Right lobe of liver (tissue), 6 donors: ENCODE results near the gene ATP11B. TPM values are rescaled to one million over a fixed set of nuclear protein-coding genes. Genes with fewer than 3 reads are reported as not detected.
A peak's percentile ranks its signal among the peaks of the same experiment; 100 is the strongest.

Experiments used
- ATAC-seq, 4 donors: fragments of 200-7000 bp; cut with Tn5 transposase; one replicate each; pipeline ENCODE4 v1.9.1; 2020; ENCODE audit warnings: mild to moderate bottlenecking in 4 of 4, moderate library complexity in 4 of 4
- DNase-seq, 3 donors: peaks; one replicate each; pipeline ENCODE4 v3.0.0-alpha.2; 2020
- H3K27ac ChIP-seq, 3 donors: fragments of 200-600 bp; one replicate each; pipeline ENCODE4 v1.8.0; 2022
- H3K27me3 ChIP-seq, 2 donors: fragments of 200-600 bp; one replicate each; pipeline ENCODE4 v1.8.0; 2022
- H3K36me3 ChIP-seq, 4 donors: fragments of 200-600 bp; sonication (generic) in 1 of 4; one replicate each; pipeline versions ENCODE4 v1.5.1 to v1.8.0; 2017 to 2022; ENCODE audit warnings: control low read depth in 1 of 4
- H3K4me1 ChIP-seq, 4 donors: fragments of 200-600 bp; sonication (generic) in 1 of 4; one replicate each; pipeline versions ENCODE4 v1.5.1 to v1.8.0; 2017 to 2022; ENCODE audit warnings: control low read depth in 1 of 4
- H3K4me3 ChIP-seq, 3 donors: fragments of 200-600 bp; one replicate each; pipeline ENCODE4 v1.8.0; 2022
- H3K9me3 ChIP-seq, 4 donors: fragments of 200-600 bp; sonication (generic) in 1 of 4; one replicate each; pipeline versions ENCODE4 v1.5.1 to v1.8.0; 2017 to 2022; ENCODE audit warnings: control low read depth in 1 of 4
- POLR2A ChIP-seq: fragments of 450-650 bp; IDR thresholded peaks from one replicate; pipeline ENCODE4 v1.6.1; 2017; ENCODE audit warnings: antibody characterized with exemption, mild to moderate bottlenecking
- WGBS: methylation state at CpG from one replicate; pipeline ENCODE4 v1.1.6; 2018; ENCODE audit warnings: low coverage, low lambda C conversion rate; ENCODE audit not compliant: insufficient coverage; ENCODE audit errors: missing lambda C conversion rate; 5-methylcytosine and 5-hydroxymethylcytosine counted together
- intact Hi-C, 2 donors: fragments of 100-400 bp; cut with DNase I; formaldehyde crosslinking; loops; one replicate each; pipeline versions ENCODE4 v1.11.2 to v1.14.1; 2022
- total RNA-seq, 6 experiments: library from RNA; depleted of rRNA in 2 of 6; stranded (reverse); fragments of >200 nt in 2 of 6; fragmentation: NEBNext Ultra II Directional in 3 of 6; extraction: Animal tissue kit (Norgen Biotek cat#: 25700) in 3 of 6; gene quantifications; one replicate each; pipeline versions ENCODE4 v1.1.0 to v1.2.4, GENCODE V29; 2016 to 2023
- TF ChIP-seq, protein P1 (sequence below), 4 donors: fragments of 200-600 bp in 3 of 4; fragments of 450-650 bp in 1 of 4; IDR thresholded peaks; one replicate each; pipeline versions ENCODE4 v1.5.1 to v1.8.0; 2016 to 2022; ENCODE audit warnings: antibody characterized with exemption in 4 of 4, mild to moderate bottlenecking in 2 of 4
- donor health status: DM: no; HTN: yes; CAD: no.
- donor health status: DM: no; HTN: no; CAD: no.
- donor health status: DM: no; HTN: no; CAD: no.
- donor health status: DM: no; HTN: yes; CAD: no.
- donor health status: DM: no; HTN: yes; CAD: no.

The ATP11B gene
- total RNA-seq, 6 experiments from 2014 or later: 25.1 to 36.3 (median 27.8) TPM

DNA sequence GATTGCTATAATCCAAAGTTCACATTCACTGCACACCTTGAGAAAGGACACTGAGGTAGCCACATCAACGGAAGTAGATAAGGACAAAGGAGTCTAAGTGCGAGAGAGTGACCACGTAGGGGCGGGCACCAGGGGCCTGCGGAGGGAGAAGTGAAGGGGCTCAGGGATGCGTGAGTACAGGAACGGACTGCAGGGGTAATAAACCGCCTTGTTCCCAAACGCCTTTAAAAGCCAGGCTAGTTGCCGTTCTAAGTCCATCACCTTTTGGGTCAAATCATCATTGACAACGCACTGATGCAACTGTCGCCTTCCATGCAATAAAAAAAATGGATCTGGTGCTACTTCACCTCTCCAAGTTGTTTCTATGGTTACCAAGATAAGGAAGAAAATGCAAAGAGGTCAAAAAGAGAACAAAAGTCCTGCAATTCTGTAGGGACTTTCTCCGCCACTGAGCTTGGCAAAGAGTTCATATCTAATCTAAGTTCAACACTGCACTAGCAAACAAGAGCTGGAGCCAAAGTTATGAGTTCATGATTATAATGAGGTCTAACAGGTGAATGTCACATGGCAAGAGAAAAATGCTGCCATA, 32.6 kb upstream of the ATP11B start:
- Histone ChIP-seq H3K36me3 (no peaks in the 10 kb centered on the region), H3K27ac (no peak overlapping the region), H3K27me3 (no peaks in the 10 kb centered on the region), H3K4me3 (no peak overlapping the region), H3K4me1 (peaks cover 0 to 12% (median 0%) of the 10 kb centered on the region in 4 donors), H3K9me3 (no peaks in the 10 kb centered on the region)
- peak; percentile 77 to 98 (median 90) for ATAC-seq
- DNase-seq: no peak
- TF ChIP-seq, protein P1, sequence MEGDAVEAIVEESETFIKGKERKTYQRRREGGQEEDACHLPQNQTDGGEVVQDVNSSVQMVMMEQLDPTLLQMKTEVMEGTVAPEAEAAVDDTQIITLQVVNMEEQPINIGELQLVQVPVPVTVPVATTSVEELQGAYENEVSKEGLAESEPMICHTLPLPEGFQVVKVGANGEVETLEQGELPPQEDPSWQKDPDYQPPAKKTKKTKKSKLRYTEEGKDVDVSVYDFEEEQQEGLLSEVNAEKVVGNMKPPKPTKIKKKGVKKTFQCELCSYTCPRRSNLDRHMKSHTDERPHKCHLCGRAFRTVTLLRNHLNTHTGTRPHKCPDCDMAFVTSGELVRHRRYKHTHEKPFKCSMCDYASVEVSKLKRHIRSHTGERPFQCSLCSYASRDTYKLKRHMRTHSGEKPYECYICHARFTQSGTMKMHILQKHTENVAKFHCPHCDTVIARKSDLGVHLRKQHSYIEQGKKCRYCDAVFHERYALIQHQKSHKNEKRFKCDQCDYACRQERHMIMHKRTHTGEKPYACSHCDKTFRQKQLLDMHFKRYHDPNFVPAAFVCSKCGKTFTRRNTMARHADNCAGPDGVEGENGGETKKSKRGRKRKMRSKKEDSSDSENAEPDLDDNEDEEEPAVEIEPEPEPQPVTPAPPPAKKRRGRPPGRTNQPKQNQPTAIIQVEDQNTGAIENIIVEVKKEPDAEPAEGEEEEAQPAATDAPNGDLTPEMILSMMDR (IDR thresholded peaks at IDR 0.05): no peak
- no peak for TF ChIP-seq POLR2A
- WGBS: 30% methylated on average over 13 of the region's 13 CpGs
- intact Hi-C loops: no loop called here

DNA sequence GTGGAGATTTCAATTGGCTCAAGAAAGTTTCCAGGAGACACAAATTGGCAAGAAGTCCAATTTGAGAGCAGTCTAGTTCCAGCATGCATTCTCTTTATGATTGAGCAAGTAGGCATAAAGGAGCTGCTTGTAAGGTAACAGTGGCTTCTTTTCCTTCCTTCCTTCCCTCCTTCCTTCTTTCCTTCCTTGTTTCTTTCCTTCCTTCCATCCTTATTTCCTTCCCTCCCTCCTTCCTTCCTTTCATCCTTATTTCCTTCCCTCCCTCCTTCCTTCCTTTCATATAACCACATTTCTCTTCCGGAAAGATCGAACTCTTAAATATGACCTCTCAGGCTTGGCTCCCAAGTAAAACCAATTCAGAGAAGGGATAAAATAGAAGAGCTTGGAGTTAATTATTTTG, 29.4 kb upstream of the ATP11B start:
- no peak for ATAC-seq
- 26% methylated on average over 2 of the region's 2 CpGs for WGBS
- intact Hi-C loops: no loop called here
- Histone ChIP-seq H3K4me1 (peaks cover 0 to 12% (median 0%) of the 10 kb centered on the region in 4 donors), H3K27me3 (no peaks in the 10 kb centered on the region), H3K9me3 (no peaks in the 10 kb centered on the region), H3K4me3 (no peak overlapping the region), H3K27ac (no peak overlapping the region), H3K36me3 (no peaks in the 10 kb centered on the region)
- TF ChIP-seq, protein P1 (IDR thresholded peaks at IDR 0.05): no peak
- no peak for TF ChIP-seq POLR2A
- no peak for DNase-seq

DNA sequence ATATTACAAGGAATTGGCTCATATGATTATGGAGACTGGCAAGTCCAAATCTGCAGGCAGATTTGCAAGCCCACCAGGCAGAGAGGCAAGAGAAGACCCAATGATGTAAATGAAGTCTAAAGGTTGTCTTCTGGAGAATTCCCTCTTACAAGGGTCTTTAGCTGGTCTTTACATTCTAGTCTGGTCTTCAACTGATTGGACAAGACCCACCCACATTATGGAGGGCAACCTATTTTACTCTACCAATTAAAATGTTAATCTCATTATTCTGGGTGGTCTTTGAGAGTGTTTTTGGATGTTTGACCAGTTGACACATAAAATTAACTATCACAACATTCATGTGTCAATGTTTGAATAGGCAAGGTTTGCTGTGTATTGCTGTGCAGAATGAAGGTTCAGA, 28.0 kb upstream of the ATP11B start:
- ATAC-seq (no peak), DNase-seq (no peak)
- H3K9me3 ChIP-seq: no peaks in the 10 kb centered on the region
- H3K4me1 ChIP-seq: peaks cover 0 to 11% (median 3%) of the 10 kb centered on the region in 4 donors
- H3K4me3 ChIP-seq: no peak overlapping the region
- H3K27ac ChIP-seq: no peak overlapping the region
- TF ChIP-seq, protein P1 (IDR thresholded peaks at IDR 0.05): no peak
- no peak for TF ChIP-seq POLR2A
- H3K27me3 ChIP-seq: no peaks in the 10 kb centered on the region
- H3K36me3 ChIP-seq: no peaks in the 10 kb centered on the region
- intact Hi-C loops: no loop called here

DNA sequence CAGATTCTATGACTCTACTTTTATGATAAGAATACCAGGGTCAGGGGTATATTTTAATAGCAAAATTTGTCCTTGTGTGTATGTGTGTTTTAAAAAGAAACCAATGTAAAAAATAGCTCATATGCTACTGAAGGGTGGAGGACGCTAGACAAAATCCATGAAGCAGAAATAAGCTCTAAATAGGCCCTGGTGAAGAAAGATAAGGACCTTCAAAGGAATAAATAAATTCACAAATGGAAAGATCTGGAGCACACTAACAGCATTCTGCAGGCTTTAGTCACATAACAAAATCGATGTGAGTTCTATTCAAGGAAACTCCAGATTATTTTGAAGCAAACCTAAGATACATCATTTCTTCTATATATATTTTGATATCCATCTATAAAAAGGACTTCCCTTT, 27.2 kb upstream of the ATP11B start:
- TF ChIP-seq POLR2A: no peak
- TF ChIP-seq, protein P1 (IDR thresholded peaks at IDR 0.05): no peak
- ATAC-seq (no peak), DNase-seq (no peak)
- H3K4me3 ChIP-seq: no peak overlapping the region
- intact Hi-C loops: no loop called here
- no peaks in the 10 kb centered on the region for H3K27me3 ChIP-seq
- 80% methylated on average over 2 of the region's 2 CpGs for WGBS
- no peaks in the 10 kb centered on the region for H3K36me3 ChIP-seq
- H3K9me3 ChIP-seq: no peaks in the 10 kb centered on the region
- H3K4me1 ChIP-seq: peaks cover 0 to 6% (median 2%) of the 10 kb centered on the region in 4 donors
- no peak overlapping the region for H3K27ac ChIP-seq

DNA sequence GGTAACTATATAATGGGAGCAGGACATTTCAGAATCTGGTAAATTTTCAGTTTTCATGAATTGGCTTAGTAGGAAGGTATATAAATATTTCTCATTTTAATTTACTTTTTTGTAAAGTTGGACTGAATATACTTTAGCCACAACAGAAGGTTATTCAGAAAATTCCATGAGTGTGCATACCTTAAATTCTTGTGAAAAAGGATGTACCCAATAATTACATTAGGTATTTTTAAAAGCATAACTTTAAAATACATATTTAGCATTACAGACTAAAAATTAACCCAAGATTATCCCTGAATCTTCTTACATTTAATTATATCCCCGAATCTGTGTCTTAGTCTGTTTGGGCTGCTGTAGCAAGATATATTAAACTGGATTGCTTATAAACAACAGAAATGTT, 24.9 kb upstream of the ATP11B start:
- Histone ChIP-seq H3K4me1 (peaks cover 0 to 6% (median 0%) of the 10 kb centered on the region in 4 donors), H3K27ac (no peak overlapping the region), H3K36me3 (no peaks in the 10 kb centered on the region), H3K9me3 (no peaks in the 10 kb centered on the region), H3K27me3 (no peaks in the 10 kb centered on the region), H3K4me3 (no peak overlapping the region)
- no peak for TF ChIP-seq POLR2A
- TF ChIP-seq, protein P1 (IDR thresholded peaks at IDR 0.05): no peak
- 95% methylated on average over 1 of the region's 1 CpG for WGBS
- ATAC-seq (no peak), DNase-seq (no peak)
- intact Hi-C loops: no loop called here
